Panc1 (cell line): ENCODE results near the gene GRIK4. TPM values are rescaled to one million over a fixed set of nuclear protein-coding genes. Genes with fewer than 3 reads are reported as not detected.

ENCODE experiments used
- ATAC-seq: fragments of 200-7000 bp; cut with Tn5 transposase; 2 replicates; pipeline ENCODE4 v1.9.1; 2020; ENCODE audit warnings: mild to moderate bottlenecking, moderate library complexity
- BruUV-seq: library from RNA; stranded (reverse); fragments of 400-500 nt; replicated peaks from 2 replicates; lab custom pipeline; 2021; lab: Mats Ljungman, UMichigan
- CTCF ChIA-PET: fragments of 300-600 bp; sonication (Branson Sonifier 250); formaldehyde crosslinking; loops from one replicate; lab custom pipeline; 2022; ENCODE audit warnings: antibody characterized with exemption; lab: Charles Lee
- POLR2A ChIA-PET: fragments of 300-600 bp; sonication (Branson Sonifier 250); formaldehyde crosslinking; loops from one replicate; lab custom pipeline; 2022; ENCODE audit warnings: antibody characterized with exemption; lab: Charles Lee
- DNase-seq: peaks from one replicate; pipeline ENCODE4 v3.0.0-alpha.2; 2010; ENCODE audit warnings: low read depth, low spot score
- H3K27ac ChIP-seq: 2 replicates; pipeline ENCODE4 v1.5.1; 2011; ENCODE audit warnings: mild to moderate bottlenecking, low read length, inconsistent platforms
- H3K27me3 ChIP-seq: fragments of 200-500 bp; sonication (Bioruptor generic); 2 replicates; pipeline ENCODE4 v1.6.0; 2014; ENCODE audit warnings: low read length, inconsistent platforms; ENCODE audit not compliant: control insufficient read depth, insufficient read depth
- H3K36me3 ChIP-seq: fragments of 200-500 bp; sonication (Bioruptor generic); 2 replicates; pipeline ENCODE4 v1.5.1; 2014; ENCODE audit warnings: inconsistent platforms, mild to moderate bottlenecking, low read length, moderate library complexity; ENCODE audit not compliant: control insufficient read depth, insufficient read depth
- H3K4me1 ChIP-seq: 2 replicates; pipeline ENCODE4 v1.5.1; 2011; ENCODE audit warnings: inconsistent platforms, mild to moderate bottlenecking, low read length, moderate library complexity; ENCODE audit not compliant: control insufficient read depth, insufficient read depth
- H3K4me3 ChIP-seq, 2 experiments: 2 replicates each; pipeline ENCODE4 v1.5.1; 2011 to 2012; ENCODE audit warnings: low read depth in 2 of 2, low read length in 2 of 2, mild to moderate bottlenecking in 2 of 2, inconsistent platforms in 1 of 2, moderate library complexity in 1 of 2
- H3K9me3 ChIP-seq: fragments of 200-500 bp; sonication (Bioruptor generic); 2 replicates; pipeline ENCODE4 v1.5.1; 2014; ENCODE audit warnings: low read depth, mild to moderate bottlenecking, inconsistent platforms, low read length, moderate library complexity; ENCODE audit not compliant: control insufficient read depth, insufficient read depth
- POLR2AphosphoS5 ChIP-seq: IDR thresholded peaks from 2 replicates; pipeline ENCODE4 v1.6.1; 2012; ENCODE audit warnings: mild to moderate bottlenecking, low read depth, low read length, moderate library complexity
- SIN3A ChIP-seq: IDR thresholded peaks from 2 replicates; pipeline ENCODE4 v1.6.1; 2012; ENCODE audit warnings: low read depth, mild to moderate bottlenecking, low read length, moderate library complexity, borderline replicate concordance; ENCODE audit not compliant: insufficient read depth
- TCF7L2 ChIP-seq: IDR thresholded peaks from 2 replicates; pipeline ENCODE4 v1.6.1; 2011; ENCODE audit warnings: mild to moderate bottlenecking, low read depth, low read length, inconsistent platforms
- in situ Hi-C: cut with HindIII; loops from 2 replicates; pipeline ENCODE4 v1.10.0; 2016; ENCODE audit warnings: low sequenced_read_pairs, low pct_unique_long_range_greater_than_20kb
- intact Hi-C: fragments of 100-400 bp; cut with micrococcal nuclease; formaldehyde crosslinking; loops from one replicate; pipeline ENCODE4 v1.10.0; 2022; ENCODE audit not compliant: unreplicated experiment
- total RNA-seq: library from RNA; stranded (reverse); gene quantifications from one replicate; pipeline ENCODE4 v1.2.1, GENCODE V29; 2021; ENCODE audit not compliant: unreplicated experiment
- TF ChIP-seq, protein P1 (sequence below), 2 experiments: IDR thresholded peaks; 2 replicates each; pipeline ENCODE4 v1.6.1; 2011 to 2012; ENCODE audit warnings: low read depth in 2 of 2, control low read depth in 1 of 2, low read length in 1 of 2, mild to moderate bottlenecking in 1 of 2, moderate library complexity in 1 of 2; ENCODE audit not compliant: insufficient read depth in 1 of 2
- TF ChIP-seq, protein P2 (sequence below): fragments of 450-650 bp; IDR thresholded peaks from 2 replicates; pipeline ENCODE4 v1.5.1; 2017; ENCODE audit warnings: mild to moderate bottlenecking

The GRIK4 gene
- total RNA-seq, 1 experiment from 2014 or later, result 0.62 TPM

DNA sequence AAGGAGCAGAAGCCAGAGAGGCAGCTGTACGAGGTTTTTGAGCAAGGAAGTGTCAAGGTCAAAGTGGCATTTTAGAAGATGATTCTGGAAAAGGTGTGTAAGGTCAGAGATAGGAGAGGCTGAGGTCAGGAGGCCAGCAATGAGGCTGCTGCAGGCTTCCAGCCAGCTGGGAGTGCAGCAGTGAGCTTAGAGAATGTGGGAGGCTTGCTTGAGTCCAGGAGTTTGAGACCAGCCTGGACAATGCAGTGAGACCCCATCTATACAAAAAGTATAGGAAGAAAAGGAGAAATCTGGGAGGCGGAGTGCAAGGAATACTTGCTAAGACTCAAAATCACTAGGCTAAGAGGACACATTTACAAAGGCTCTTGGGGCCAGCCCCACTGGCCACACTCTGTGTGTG, 96.5 kb downstream of the GRIK4 start:
- CTCF ChIA-PET, result no interaction called here
- ATAC-seq, result no peak

DNA sequence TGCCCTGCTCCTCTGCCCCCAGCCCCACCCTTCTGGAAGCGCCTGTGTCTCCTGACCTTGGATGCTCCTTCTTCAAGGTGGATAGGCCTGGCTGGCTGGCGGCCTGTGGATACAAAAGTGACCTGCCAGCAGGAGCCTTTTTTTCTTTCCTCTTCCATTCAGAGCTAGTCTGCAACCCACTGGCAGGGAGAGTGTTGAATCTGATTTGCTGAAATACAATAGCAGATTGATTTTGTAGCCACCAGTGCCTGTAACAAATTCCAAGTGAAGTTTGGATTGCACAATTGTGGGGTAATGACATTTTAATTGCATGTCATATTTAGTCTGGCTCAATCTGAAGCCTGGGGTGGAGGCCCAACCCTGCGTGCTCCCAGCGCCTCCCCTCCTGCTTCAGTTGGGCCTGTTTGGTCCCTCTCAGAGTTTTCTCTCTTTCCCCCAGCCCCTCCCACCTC, 97.2 kb downstream of the GRIK4 start:
- no peak overlapping the region for H3K4me3 ChIP-seq
- no peaks in the 10 kb centered on the region for H3K27me3 ChIP-seq
- H3K36me3 ChIP-seq, result no peaks in the 10 kb centered on the region
- intact Hi-C loops (no loop called here), in situ Hi-C loops (no loop called here)
- no peak for ATAC-seq
- TF ChIP-seq, protein P1, sequence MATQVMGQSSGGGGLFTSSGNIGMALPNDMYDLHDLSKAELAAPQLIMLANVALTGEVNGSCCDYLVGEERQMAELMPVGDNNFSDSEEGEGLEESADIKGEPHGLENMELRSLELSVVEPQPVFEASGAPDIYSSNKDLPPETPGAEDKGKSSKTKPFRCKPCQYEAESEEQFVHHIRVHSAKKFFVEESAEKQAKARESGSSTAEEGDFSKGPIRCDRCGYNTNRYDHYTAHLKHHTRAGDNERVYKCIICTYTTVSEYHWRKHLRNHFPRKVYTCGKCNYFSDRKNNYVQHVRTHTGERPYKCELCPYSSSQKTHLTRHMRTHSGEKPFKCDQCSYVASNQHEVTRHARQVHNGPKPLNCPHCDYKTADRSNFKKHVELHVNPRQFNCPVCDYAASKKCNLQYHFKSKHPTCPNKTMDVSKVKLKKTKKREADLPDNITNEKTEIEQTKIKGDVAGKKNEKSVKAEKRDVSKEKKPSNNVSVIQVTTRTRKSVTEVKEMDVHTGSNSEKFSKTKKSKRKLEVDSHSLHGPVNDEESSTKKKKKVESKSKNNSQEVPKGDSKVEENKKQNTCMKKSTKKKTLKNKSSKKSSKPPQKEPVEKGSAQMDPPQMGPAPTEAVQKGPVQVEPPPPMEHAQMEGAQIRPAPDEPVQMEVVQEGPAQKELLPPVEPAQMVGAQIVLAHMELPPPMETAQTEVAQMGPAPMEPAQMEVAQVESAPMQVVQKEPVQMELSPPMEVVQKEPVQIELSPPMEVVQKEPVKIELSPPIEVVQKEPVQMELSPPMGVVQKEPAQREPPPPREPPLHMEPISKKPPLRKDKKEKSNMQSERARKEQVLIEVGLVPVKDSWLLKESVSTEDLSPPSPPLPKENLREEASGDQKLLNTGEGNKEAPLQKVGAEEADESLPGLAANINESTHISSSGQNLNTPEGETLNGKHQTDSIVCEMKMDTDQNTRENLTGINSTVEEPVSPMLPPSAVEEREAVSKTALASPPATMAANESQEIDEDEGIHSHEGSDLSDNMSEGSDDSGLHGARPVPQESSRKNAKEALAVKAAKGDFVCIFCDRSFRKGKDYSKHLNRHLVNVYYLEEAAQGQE (IDR thresholded peaks at IDR 0.05; ENCODE audit: insufficient read depth in 1 of 2, low read depth in 2 of 2, low read length in 1 of 2), result no peak
- TF ChIP-seq POLR2AphosphoS5 (no peak), TCF7L2 (no peak)
- BruUV-seq, result no TSS peak
- POLR2A ChIA-PET, result interaction anchor here (0.5 kb wide), 1 partner anchor 67 kb away, joined by 4 read pairs; no protein-coding TSS in a partner anchor
- H3K9me3 ChIP-seq, result no peaks in the 10 kb centered on the region
- H3K4me1 ChIP-seq, result no peaks in the 10 kb centered on the region
- no peak overlapping the region for H3K27ac ChIP-seq
- CTCF ChIA-PET, result no interaction called here
- DNase-seq, result no peak

More for the DNA sequence above, 96.5 kb downstream of the GRIK4 start:
- TF ChIP-seq SIN3A (no peak), TCF7L2 (no peak), POLR2AphosphoS5 (no peak)
- TF ChIP-seq, protein P2, sequence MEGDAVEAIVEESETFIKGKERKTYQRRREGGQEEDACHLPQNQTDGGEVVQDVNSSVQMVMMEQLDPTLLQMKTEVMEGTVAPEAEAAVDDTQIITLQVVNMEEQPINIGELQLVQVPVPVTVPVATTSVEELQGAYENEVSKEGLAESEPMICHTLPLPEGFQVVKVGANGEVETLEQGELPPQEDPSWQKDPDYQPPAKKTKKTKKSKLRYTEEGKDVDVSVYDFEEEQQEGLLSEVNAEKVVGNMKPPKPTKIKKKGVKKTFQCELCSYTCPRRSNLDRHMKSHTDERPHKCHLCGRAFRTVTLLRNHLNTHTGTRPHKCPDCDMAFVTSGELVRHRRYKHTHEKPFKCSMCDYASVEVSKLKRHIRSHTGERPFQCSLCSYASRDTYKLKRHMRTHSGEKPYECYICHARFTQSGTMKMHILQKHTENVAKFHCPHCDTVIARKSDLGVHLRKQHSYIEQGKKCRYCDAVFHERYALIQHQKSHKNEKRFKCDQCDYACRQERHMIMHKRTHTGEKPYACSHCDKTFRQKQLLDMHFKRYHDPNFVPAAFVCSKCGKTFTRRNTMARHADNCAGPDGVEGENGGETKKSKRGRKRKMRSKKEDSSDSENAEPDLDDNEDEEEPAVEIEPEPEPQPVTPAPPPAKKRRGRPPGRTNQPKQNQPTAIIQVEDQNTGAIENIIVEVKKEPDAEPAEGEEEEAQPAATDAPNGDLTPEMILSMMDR, result no peak
- TF ChIP-seq, protein P1 (IDR thresholded peaks at IDR 0.05; ENCODE audit: insufficient read depth in 1 of 2, low read depth in 2 of 2, low read length in 1 of 2), result no peak
- Histone ChIP-seq H3K9me3 (no peaks in the 10 kb centered on the region), H3K36me3 (no peaks in the 10 kb centered on the region), H3K27me3 (no peaks in the 10 kb centered on the region), H3K4me3 (no peak overlapping the region), H3K27ac (no peak overlapping the region), H3K4me1 (no peaks in the 10 kb centered on the region)
- in situ Hi-C loops, result no loop called here
- no peak for DNase-seq
- POLR2A ChIA-PET, result interaction anchor here (0.5 kb wide), 1 partner anchor 66 kb away, joined by 4 read pairs; no protein-coding TSS in a partner anchor
- intact Hi-C loops, result no loop called here
- no TSS peak for BruUV-seq
